ENCODE results near the gene CBLN3.

CBLN3 gene

DNA sequence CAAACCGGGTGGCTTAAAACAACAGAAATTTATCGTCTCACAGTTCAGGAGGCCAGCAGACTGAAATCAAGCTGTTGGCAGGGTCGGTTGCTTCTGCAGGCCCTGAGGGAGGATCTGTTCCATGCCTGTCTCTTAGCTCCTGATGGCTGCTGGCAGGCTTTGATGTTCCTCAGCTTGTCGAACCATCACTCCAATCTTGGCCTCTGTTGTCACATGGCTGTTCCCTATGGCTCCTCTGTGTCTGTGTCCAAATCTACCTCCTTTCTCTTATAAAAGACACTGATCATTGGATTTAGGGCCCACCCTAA, 47.5 kb downstream of the CBLN3 start:
- no peak for DNase-seq (ENCODE audit: low read depth, low spot score)

- DNase-seq (ENCODE audit: low read depth, low spot score), result no peak
Measured at GRCh38 chr14:24381363-24382063, 48.0 kb downstream of the CBLN3 start.

DNA sequence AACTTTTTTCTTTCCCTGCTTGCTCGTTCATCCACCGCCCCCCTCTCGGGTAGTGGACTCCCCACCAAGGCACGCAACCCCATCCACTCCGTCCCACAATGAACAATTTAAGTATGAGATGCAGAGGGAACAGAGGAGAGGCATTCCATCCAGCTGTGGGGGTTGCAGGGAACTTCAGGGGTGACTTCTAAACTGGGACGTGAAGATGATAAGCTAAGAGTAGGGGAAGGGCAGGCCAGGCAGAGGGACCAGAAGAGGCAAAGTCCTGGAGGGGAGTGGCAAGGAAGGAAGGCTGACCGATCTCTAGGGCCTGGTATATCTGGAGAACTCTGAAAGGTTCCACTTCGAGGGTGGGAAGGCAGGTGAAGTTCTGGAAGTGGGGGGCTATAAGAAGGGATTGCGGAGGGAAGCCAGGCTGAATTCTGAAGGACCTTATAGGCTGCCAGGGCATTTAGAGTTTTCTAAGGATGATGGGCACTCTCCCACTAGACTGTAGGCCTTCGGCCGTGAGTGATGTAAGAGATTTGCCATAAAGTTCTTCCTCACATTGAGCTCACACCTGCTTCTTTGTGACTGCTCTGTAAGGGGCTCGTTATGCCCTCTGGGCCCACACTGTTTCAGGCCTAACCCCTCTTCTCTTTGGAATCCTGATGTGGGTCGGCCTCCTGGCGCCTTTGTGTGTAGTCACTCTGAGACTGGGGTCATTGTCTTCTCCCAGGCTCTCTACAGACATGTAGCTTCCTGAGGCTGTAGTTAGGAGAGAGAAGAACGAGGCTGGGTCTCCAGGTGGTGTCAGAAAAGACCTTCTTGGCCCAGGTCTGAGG, 49.3 kb downstream of the CBLN3 start:
- DNase-seq (ENCODE audit: low read depth, low spot score), result no peak

DNA sequence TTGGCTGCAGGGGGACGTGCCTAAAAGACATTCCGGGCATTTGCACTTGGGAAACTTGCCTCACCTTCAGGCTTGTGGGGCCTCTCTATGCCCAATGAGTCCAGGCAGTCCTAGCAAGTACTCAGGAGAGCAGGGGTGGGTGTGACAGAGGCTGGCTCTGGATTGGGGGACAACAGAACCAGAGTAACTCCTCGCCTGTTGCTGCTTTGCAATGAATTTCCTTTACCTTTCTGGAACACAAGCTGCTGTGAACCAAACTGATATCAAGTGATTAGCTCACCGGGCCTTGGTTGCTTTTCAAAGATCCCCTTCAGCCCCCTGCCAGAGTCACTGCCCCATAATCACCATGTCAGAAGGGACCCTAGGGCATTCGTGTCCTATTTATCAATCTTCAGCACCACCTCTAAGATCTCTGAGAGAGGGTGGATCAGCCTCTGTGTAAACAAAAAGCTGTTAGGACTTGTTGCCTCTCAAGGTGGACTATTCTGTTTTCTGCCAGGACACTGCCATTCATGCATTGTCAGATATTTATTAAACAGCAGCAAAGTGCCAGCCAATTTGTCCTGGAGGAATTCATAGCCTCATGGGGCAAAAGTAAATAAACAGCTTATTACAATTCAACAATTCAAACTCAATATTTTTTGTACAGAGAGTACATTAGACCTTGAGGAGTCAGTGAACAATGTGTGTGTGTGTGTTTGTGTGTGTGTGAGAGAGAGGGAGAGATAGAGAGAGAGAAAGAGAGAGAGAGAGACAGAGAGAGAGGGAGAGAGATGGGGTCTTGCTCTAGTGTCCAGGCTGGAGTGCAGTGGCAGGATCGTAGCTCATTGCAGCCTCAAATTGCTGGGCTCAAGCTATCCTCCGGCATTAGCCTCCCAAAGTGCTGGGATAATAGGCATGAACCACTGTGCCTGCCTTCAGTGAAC, 50.2 kb downstream of the CBLN3 start:
- no peak for DNase-seq (ENCODE audit: low read depth, low spot score)

GRCh38 chr14:24378327-24378726, 51.1 kb downstream of the CBLN3 start:
- no peak for DNase-seq (ENCODE audit: low read depth, low spot score)

DNA sequence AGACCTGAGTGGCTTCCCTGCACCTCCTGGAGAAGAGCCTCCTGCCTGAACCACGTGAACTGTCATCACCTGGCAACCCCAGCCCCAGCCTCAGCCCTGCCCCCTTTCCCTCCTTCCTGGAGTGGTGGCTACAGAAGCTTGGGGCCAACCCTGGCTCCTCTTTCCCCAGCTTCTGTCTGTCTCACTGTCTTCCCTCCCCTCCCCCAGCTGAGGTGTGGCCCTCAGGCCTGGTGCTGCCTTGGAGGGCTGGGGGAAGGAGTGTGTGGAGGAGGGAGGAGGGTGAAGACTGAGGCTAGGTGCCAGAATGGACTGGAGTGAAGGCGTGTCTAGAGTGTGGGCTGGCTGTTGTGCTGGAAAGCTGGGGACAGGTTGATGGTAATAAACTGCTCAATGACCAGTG, 51.8 kb downstream of the CBLN3 start:
- DNase-seq (ENCODE audit: low read depth, low spot score), result no peak

GRCh38 chr14:24377126-24377525, 52.3 kb downstream of the CBLN3 start:
- no peak for DNase-seq (ENCODE audit: low read depth, low spot score)

All from smooth muscle cell of the brain vasculature (primary cell).